Cardiac muscle cell (in vitro differentiated cells and primary cell): ENCODE data around the gene SUCNR1. TPM values are rescaled to one million over a fixed set of nuclear protein-coding genes. Genes with fewer than 3 reads are reported as not detected.

Source experiments
- DNase-seq, 2 donors: peaks; one replicate each; pipeline versions ENCODE4 v3.0.0 to v3.0.0-alpha.2; 2010 to 2017; ENCODE audit warnings: low read depth in 1 of 2, low spot score in 1 of 2
- H3K27ac ChIP-seq: fragments of 200-600 bp; sonication (generic); 2 replicates; pipeline ENCODE4 v1.5.1; 2016
- H3K27me3 ChIP-seq: fragments of 200-600 bp; sonication (generic); 2 replicates; pipeline ENCODE4 v1.6.0; 2016; ENCODE audit warnings: control low read depth
- H3K36me3 ChIP-seq: fragments of 200-600 bp; sonication (generic); 2 replicates; pipeline ENCODE4 v1.5.1; 2016; ENCODE audit warnings: control low read depth
- H3K4me1 ChIP-seq: fragments of 200-600 bp; sonication (generic); 2 replicates; pipeline ENCODE4 v1.8.1; 2017; ENCODE audit warnings: low read depth, mild to moderate bottlenecking, mixed run types
- H3K4me3 ChIP-seq: fragments of 200-600 bp; sonication (generic); 2 replicates; pipeline ENCODE4 v1.5.1; 2016; ENCODE audit warnings: mild to moderate bottlenecking
- H3K9me3 ChIP-seq: fragments of 200-600 bp; sonication (generic); 2 replicates; pipeline ENCODE4 v1.5.1; 2017; ENCODE audit warnings: low read depth, mild to moderate bottlenecking, control low read depth
- CTCF ChIP-seq: IDR thresholded peaks from 2 replicates; pipeline ENCODE4 v1.5.1; 2012; ENCODE audit warnings: low read depth, mild to moderate bottlenecking, low read length
- polyA plus RNA-seq: library from polyadenylated mRNA; unstranded; fragments of >200 nt; fragmentation: Nextera tagmentation; extraction: Ambion mirVana; gene quantifications from 2 replicates; pipeline ENCODE4 v1.2.1, GENCODE V29; 2016
- total RNA-seq: library from RNA; depleted of rRNA; stranded (reverse); fragments of >200 nt; gene quantifications from 2 replicates; pipeline ENCODE4 v1.2.3, GENCODE V29; 2016

SUCNR1 gene
- total and polyA plus RNA-seq, 2 experiments from 2014 or later, result not detected

DNA sequence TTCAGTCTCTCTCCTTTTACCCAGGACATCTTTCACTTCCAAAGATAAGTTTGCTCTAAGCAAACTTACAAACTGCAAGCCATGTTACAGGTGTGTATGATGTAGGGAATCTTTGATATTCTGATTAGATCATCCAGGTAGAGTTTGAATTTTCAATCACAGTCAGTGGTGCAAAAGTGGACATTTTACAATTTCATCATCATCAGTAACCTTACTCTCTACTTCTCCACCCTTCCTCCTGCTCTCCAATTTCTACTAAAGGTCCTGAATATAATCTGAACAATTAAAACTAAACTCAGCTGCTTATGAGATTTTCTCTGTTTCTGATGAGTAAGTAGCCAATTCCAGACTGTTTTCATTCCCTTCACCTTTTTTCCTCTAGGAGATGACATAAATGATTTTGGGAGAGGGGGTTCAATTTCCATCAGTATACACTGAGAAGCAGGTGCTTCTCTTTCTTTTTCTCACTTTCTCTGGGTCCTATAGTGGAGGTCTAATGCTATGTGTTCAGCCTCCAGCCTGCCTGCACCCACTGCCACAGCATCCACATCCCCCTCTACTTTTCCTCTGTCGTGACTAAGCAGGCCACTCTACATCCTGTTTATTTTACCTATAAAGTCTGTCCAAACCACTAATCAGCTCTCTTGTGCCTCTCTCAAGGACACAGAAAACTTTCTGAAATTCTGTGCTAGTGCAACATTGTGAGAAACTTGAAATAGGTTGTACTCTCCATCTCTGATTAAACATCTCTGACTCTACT lies 27.6 kb downstream of the SUCNR1 start:
- DNase-seq, result no peak
- Histone ChIP-seq H3K27ac (no peak overlapping the region), H3K27me3 (no peaks in the 10 kb centered on the region), H3K4me1 (peaks cover 37% of the 10 kb centered on the region), H3K36me3 (no peaks in the 10 kb centered on the region), H3K9me3 (no peaks in the 10 kb centered on the region), H3K4me3 (no peak overlapping the region)
- no peak for TF ChIP-seq CTCF

DNA sequence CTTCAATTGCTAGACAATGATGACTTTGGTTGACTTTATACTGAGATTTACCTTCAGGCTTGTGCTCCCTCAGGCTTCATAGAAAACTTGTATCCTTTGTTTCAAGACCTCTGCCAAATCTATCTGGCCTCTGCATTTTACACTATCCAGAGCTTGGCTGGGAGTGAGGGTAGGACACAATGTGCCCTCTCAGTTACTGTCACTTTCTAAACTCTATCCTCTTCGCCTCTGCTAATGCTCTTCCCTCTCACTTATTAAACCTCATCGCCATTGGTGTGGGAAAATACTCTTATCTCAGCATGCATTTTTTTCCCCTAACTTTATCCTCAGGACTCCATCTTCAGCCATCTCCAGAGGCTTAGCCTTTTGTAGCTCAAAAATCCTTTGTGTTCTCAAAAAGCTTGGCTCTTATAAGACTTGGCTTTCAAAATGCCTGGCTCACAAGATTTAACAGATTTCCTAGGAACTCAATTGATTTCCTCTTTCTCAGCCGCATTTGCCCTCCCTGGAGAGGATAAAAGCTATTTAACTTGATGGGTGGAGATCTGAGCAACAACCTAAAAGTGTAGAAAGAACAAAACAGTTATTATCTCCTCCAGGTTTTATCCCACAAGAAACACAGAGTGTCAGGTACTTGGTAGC lies 28.3 kb downstream of the SUCNR1 start:
- H3K9me3 ChIP-seq, result no peaks in the 10 kb centered on the region
- no peak overlapping the region for H3K4me3 ChIP-seq
- no peaks in the 10 kb centered on the region for H3K36me3 ChIP-seq
- DNase-seq, result no peak
- no peak for TF ChIP-seq CTCF
- no peaks in the 10 kb centered on the region for H3K27me3 ChIP-seq
- H3K4me1 ChIP-seq, result peaks cover 36% of the 10 kb centered on the region
- no peak overlapping the region for H3K27ac ChIP-seq

GRCh38 chr3:151903501-151903991 lies 30.1 kb downstream of the SUCNR1 start:
- DNase-seq, result peak; percentile 20 to 80
- TF ChIP-seq CTCF, result no peak
- H3K4me3 ChIP-seq, result no peak overlapping the region
- no peaks in the 10 kb centered on the region for H3K9me3 ChIP-seq
- H3K27me3 ChIP-seq, result no peaks in the 10 kb centered on the region
- H3K4me1 ChIP-seq, result peaks cover 36% of the 10 kb centered on the region
- peak overlapping the region; percentile 80 for H3K27ac ChIP-seq
- H3K36me3 ChIP-seq, result no peaks in the 10 kb centered on the region

DNA sequence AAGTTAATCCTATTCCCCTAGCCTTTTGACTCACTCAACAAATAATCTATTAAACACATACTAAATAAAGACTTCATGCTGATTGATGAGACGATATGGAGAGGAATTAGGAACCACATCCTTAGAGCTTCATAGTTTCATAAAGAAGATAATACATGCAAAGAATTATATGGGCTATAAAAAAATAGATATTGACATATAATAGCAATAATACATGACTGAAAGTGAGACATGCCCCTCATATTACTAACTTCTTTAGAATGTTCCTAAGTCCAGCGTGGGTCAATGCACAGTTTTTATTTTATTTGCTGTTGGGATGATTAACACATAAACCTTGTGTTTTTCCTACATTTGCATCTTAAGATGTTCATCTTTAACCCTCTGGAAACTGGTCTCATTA lies 32.2 kb downstream of the SUCNR1 start:
- no peak overlapping the region for H3K27ac ChIP-seq
- no peak for DNase-seq
- H3K27me3 ChIP-seq, result no peaks in the 10 kb centered on the region
- no peaks in the 10 kb centered on the region for H3K9me3 ChIP-seq
- peaks cover 30% of the 10 kb centered on the region for H3K4me1 ChIP-seq
- no peaks in the 10 kb centered on the region for H3K36me3 ChIP-seq
- TF ChIP-seq CTCF, result no peak
- H3K4me3 ChIP-seq, result no peak overlapping the region

DNA sequence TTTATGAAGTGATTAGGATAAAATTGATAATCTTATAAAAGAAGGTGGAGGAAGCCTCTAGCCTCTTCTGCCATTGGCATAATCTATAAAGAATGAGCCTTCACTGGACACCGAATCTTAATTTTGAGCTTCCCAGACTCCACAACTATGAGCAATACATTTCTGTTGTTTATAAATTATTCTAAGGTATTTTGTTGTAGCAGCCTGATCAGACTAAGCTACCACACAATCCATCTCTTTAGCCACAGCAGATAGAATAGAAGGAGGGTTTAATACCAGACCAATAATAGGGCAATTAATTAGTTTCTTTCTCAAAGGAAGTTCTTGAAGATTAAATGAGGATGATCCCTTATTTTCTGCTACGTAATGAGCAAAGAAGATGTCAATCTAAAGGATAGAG lies 33.3 kb downstream of the SUCNR1 start:
- Histone ChIP-seq H3K4me3 (no peak overlapping the region), H3K9me3 (no peaks in the 10 kb centered on the region), H3K27me3 (no peaks in the 10 kb centered on the region), H3K36me3 (no peaks in the 10 kb centered on the region), H3K27ac (no peak overlapping the region), H3K4me1 (peaks cover 19% of the 10 kb centered on the region)
- no peak for TF ChIP-seq CTCF
- DNase-seq, result no peak
